K562 (cell line): Measurements from ENCODE around the gene MSRB3. TPM values are rescaled to one million over a fixed set of nuclear protein-coding genes. Genes with fewer than 3 reads are reported as not detected.

Experiments
- C11orf30 ChIP-seq: fragments of 450-650 bp; IDR thresholded peaks from 2 replicates; pipeline ENCODE4 v1.6.1; 2016; ENCODE audit warnings: low read depth, mild to moderate bottlenecking
- CUX1 ChIP-seq: fragments of 200-800 bp; sonication (Bioruptor generic); IDR thresholded peaks from 2 replicates; pipeline ENCODE4 v1.6.1; 2016; ENCODE audit warnings: missing genetic modification characterization, missing compliant biosample characterization
- MECOM ChIP-seq: fragments of 250-450 bp; sonication (Bioruptor Pico); IDR thresholded peaks from 2 replicates; pipeline ENCODE4 v1.8.0; 2022; ENCODE audit warnings: inconsistent platforms
- MNT ChIP-seq, 2 experiments: fragments of 450-650 bp; conservative IDR thresholded peaks; 2 replicates each; pipeline ENCODE4 v1.6.1; 2017; ENCODE audit warnings: mild to moderate bottlenecking in 2 of 2, moderate library complexity in 2 of 2
- POLR2AphosphoS2 ChIP-seq: IDR thresholded peaks from 2 replicates; pipeline ENCODE4 v1.6.1; 2012; ENCODE audit warnings: low read length, improper control_type of control experiment
- SETDB1 ChIP-seq: IDR thresholded peaks from one replicate; pipeline ENCODE4 v1.6.1; 2012; ENCODE audit warnings: low read length, control low read depth, inconsistent platforms
- SP1 ChIP-seq: sonication (generic); formaldehyde crosslinking; IDR thresholded peaks from 2 replicates; pipeline ENCODE4 v1.8.1; 2022; ENCODE audit warnings: mild to moderate bottlenecking, missing genetic modification reagents
- TCFL5 ChIP-seq: fragments of 250-450 bp; sonication (Bioruptor Pico); conservative IDR thresholded peaks from 2 replicates; pipeline ENCODE4 v1.6.1; 2021; ENCODE audit warnings: mild to moderate bottlenecking, moderate library complexity, matching md5 sums
- XRCC4 ChIP-seq: IDR thresholded peaks from one replicate; pipeline ENCODE4 v1.6.1; 2011; ENCODE audit not compliant: insufficient read depth, insufficient read length; ENCODE audit errors: extremely low read depth
- ZNF282 ChIP-seq: sonication (generic); formaldehyde crosslinking; IDR thresholded peaks from 2 replicates; pipeline ENCODE4 v1.8.1; 2023; ENCODE audit warnings: missing genetic modification reagents
- polyA plus RNA-seq, 8 experiments: library from polyadenylated mRNA; depleted of rRNA in 4 of 8; stranded (reverse) in 5 of 8; unstranded in 3 of 8; fragments of >200 nt; fragmentation: Nextera tagmentation in 2 of 8; fragmentation: Illumina TruSeq in 1 of 8; extraction: Ambion mirVana in 2 of 8; extraction: Trizol in 1 of 8; gene quantifications; 2 replicates each; pipeline versions ENCODE4 v1.2.1 to v1.2.3, GENCODE V29; 2011 to 2014; ENCODE audit warnings: inconsistent platforms in 1 of 8, missing spikeins in 1 of 8
- total RNA-seq, 7 experiments: library from RNA; depleted of rRNA in 6 of 7; stranded (reverse); fragments of >200 nt in 6 of 7; fragmentation: Illumina TruSeq in 2 of 7; extraction: Trizol in 2 of 7; gene quantifications; 2 replicates each; pipeline versions ENCODE4 v1.2.1 to v1.2.3, GENCODE V29; 2011 to 2021; ENCODE audit warnings: low replicate concordance in 1 of 7

MSRB3 gene
- total and polyA plus RNA-seq, 9 of the 15 experiments (the other 6 are each of a cell fraction or from before 2014, with no cell fraction given) = 0.04 TPM; not detected in 8

GRCh38 chr12:65238609-65239008 is 39.9 kb upstream of the MSRB3 start (continued):
- TF ChIP-seq CUX1 (CRISPR knock-in tag) (no peak), TCFL5 (CRISPR knock-in tag) (no peak), MNT (conservative IDR thresholded peaks at IDR 0.05) (no peak), SP1 (CRISPR knock-in tag) (no peak), ZNF282 (CRISPR knock-in tag) (no peak), SETDB1 (no peak), POLR2AphosphoS2 (no peak), XRCC4 (no peak), C11orf30 (no peak), MECOM (no peak)
